Measurements from ENCODE around the gene PRUNE2.

The PRUNE2 gene

GRCh38 chr9:76573408-76573807 lies 332.5 kb downstream of the PRUNE2 start:
- DNase-seq (ENCODE audit: low read depth in 1 of 2, low spot score in 1 of 2): no peak
- no peak for TF ChIP-seq CTCF (IDR thresholded peaks at IDR 0.05; ENCODE audit: insufficient read depth, low read length)
- TF ChIP-seq REST (IDR thresholded peaks at IDR 0.05; ENCODE audit: insufficient replicate concordance, low read depth): no peak
- TF ChIP-seq SPI1 (IDR thresholded peaks at IDR 0.05; ENCODE audit: borderline replicate concordance, low read depth): no peak
- TF ChIP-seq POLR2AphosphoS5 (IDR thresholded peaks at IDR 0.05; ENCODE audit: low read depth): no peak
- no peak for TF ChIP-seq GABPA (IDR thresholded peaks at IDR 0.05; ENCODE audit: low read depth)
- Histone ChIP-seq H3K27me3 (ENCODE audit: insufficient read depth, poor library complexity, severe bottlenecking) (no peaks in the 10 kb centered on the region), H3K27ac (replicated peaks) (no peak overlapping the region; the same call in 1 of the 2 replicates), H3K4me3 (replicated peaks; ENCODE audit: insufficient read depth, low read length) (no peak overlapping the region)

GRCh38 chr9:76572151-76572550 lies 333.8 kb downstream of the PRUNE2 start:
- no peak overlapping the region for H3K4me3 ChIP-seq (replicated peaks; ENCODE audit: insufficient read depth, low read length)
- no peak for DNase-seq (ENCODE audit: low read depth in 1 of 2, low spot score in 1 of 2)
- TF ChIP-seq REST (IDR thresholded peaks at IDR 0.05; ENCODE audit: insufficient replicate concordance, low read depth) (no peak), CTCF (IDR thresholded peaks at IDR 0.05; ENCODE audit: insufficient read depth, low read length) (no peak), SPI1 (IDR thresholded peaks at IDR 0.05; ENCODE audit: borderline replicate concordance, low read depth) (no peak), GABPA (IDR thresholded peaks at IDR 0.05; ENCODE audit: low read depth) (no peak), POLR2AphosphoS5 (IDR thresholded peaks at IDR 0.05; ENCODE audit: low read depth) (no peak)
- peak overlapping the region; percentile 80 for H3K27ac ChIP-seq (replicated peaks)
- no peaks in the 10 kb centered on the region for H3K27me3 ChIP-seq (ENCODE audit: insufficient read depth, poor library complexity, severe bottlenecking)

GRCh38 chr9:76571743-76572146 lies 334.2 kb downstream of the PRUNE2 start:
- peak overlapping the region; percentile 15 for H3K4me3 ChIP-seq (replicated peaks; ENCODE audit: insufficient read depth, low read length)
- DNase-seq (ENCODE audit: low read depth in 1 of 2, low spot score in 1 of 2): peak in 1 of 2 experiments; percentile 47
- TF ChIP-seq SPI1 (IDR thresholded peaks at IDR 0.05; ENCODE audit: borderline replicate concordance, low read depth) (no peak), POLR2AphosphoS5 (IDR thresholded peaks at IDR 0.05; ENCODE audit: low read depth) (no peak), GABPA (IDR thresholded peaks at IDR 0.05; ENCODE audit: low read depth) (no peak), CTCF (IDR thresholded peaks at IDR 0.05; ENCODE audit: insufficient read depth, low read length) (no peak), REST (IDR thresholded peaks at IDR 0.05; ENCODE audit: insufficient replicate concordance, low read depth) (no peak)
- no peaks in the 10 kb centered on the region for H3K27me3 ChIP-seq (ENCODE audit: insufficient read depth, poor library complexity, severe bottlenecking)
- H3K27ac ChIP-seq (replicated peaks): peak overlapping the region; percentile 80

Measured in HL-60 (cell line).